ENCODE measurements around the gene TARS1. TPM values are rescaled to one million over a fixed set of nuclear protein-coding genes. Genes with fewer than 3 reads are reported as not detected.

TARS1 gene
- total RNA-seq, 3 donors from 2014 or later (not counting 1 experiment from before 2014, with no cell fraction given) = 59.9 to 74.8 (median 64.6) TPM

- H3K9me3 ChIP-seq (ENCODE audit: control insufficient read depth, insufficient read depth, low read length) = no peaks in the 10 kb centered on the region
Observed at GRCh38 chr5:33439905-33440481, 772 bp upstream of the TARS1 start.

DNA sequence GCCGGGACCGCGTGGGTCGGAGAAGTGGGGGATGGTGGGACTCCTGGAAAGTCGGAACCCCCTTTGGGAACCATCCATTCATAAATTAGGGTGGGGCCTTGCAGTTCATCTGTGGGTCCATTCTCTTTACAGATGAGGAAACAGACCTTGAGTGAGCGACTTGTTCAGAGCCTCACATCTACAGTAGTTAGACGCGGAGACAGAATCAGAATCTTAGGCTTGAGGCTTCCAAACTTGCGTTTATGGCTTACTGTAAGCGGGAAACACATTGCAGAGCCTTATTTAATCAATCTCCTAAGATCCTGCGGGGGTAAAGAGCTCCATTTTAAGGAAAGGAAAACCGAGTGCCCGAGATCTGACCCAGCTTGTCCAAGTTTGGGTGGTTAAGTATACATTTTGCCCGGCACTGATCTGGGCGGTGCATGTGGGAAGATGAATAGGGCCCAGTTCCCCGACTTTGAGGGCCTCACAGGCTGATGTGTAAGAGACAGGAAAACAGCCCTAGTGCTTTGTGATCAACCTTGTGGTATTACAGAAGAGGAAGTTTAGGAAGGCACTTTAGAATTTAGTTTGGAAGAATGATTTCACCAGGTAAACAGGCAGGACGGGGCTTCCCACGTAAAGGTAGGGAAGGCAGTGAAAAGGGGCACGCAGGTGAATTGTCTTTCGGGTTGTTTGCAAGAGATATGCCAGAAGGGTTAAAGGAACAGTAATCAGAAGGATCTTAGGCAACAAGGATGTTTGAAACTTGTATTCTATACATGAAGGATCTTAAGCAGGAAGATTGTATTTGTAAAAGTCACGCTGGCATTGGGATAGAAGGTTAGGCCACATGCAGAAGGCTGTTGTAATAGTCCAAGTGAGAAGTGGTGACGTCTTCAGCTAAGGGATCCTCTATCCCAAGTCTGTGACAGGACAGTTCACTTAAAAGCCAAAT is 744 bp downstream of the TARS1 start:
- Histone ChIP-seq H3K9me3 (ENCODE audit: control insufficient read depth, insufficient read depth, low read length) (no peaks in the 10 kb centered on the region), H3K27ac (ENCODE audit: low read length) (peak overlapping the region; percentile 90), H3K4me1 (ENCODE audit: control insufficient read depth, insufficient read depth, low read length) (peaks cover 21% of the 10 kb centered on the region), H3K4me3 (ENCODE audit: low read length) (peak overlapping the region; percentile 91), H3K27me3 (ENCODE audit: control insufficient read depth, insufficient read depth, low read length) (no peaks in the 10 kb centered on the region), H3K36me3 (ENCODE audit: control insufficient read depth, insufficient read depth, low read length) (peaks cover 14% of the 10 kb centered on the region)
- Mint-ChIP-seq H3K36me3 (peaks cover 4% of the 10 kb centered on the region), H3K4me3 (no peak overlapping the region), H3K27me3 (ENCODE audit: low read depth in 2 of 2) (no peaks in the 10 kb centered on the region), H3K4me1 (peaks cover 26 to 28% of the 10 kb centered on the region in 2 donors), H3K27ac (no peak overlapping the region), H3K9me3 (no peaks in the 10 kb centered on the region)
- WGBS (ENCODE audit: insufficient coverage) = 4% methylated on average over 22 of the region's 22 CpGs
- DNase-seq (peak in 1 of 2 donors; percentile 52), ATAC-seq (peak in 2 of 3 donors; percentile 26 to 47)
- TF ChIP-seq, protein P1, sequence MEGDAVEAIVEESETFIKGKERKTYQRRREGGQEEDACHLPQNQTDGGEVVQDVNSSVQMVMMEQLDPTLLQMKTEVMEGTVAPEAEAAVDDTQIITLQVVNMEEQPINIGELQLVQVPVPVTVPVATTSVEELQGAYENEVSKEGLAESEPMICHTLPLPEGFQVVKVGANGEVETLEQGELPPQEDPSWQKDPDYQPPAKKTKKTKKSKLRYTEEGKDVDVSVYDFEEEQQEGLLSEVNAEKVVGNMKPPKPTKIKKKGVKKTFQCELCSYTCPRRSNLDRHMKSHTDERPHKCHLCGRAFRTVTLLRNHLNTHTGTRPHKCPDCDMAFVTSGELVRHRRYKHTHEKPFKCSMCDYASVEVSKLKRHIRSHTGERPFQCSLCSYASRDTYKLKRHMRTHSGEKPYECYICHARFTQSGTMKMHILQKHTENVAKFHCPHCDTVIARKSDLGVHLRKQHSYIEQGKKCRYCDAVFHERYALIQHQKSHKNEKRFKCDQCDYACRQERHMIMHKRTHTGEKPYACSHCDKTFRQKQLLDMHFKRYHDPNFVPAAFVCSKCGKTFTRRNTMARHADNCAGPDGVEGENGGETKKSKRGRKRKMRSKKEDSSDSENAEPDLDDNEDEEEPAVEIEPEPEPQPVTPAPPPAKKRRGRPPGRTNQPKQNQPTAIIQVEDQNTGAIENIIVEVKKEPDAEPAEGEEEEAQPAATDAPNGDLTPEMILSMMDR (IDR thresholded peaks at IDR 0.05) = no peak
- intact Hi-C loops (cut with micrococcal nuclease) = loop anchor here (5.0 kb wide), 2 partner anchors 854 to 1476 kb away; partner anchors contain the start of genes BRIX1, RAD1 and SUB1

More at GRCh38 chr5:33439905-33440481, 772 bp upstream of the TARS1 start:
- no peak for DNase-seq
- 11% methylated on average over 17 of the region's 18 CpGs for WGBS (ENCODE audit: insufficient coverage)
- H3K27me3 ChIP-seq (ENCODE audit: control insufficient read depth, insufficient read depth, low read length) = no peaks in the 10 kb centered on the region
- H3K27ac ChIP-seq (ENCODE audit: low read length) = peak overlapping the region; percentile 90
- H3K36me3 ChIP-seq (ENCODE audit: control insufficient read depth, insufficient read depth, low read length) = no peaks in the 10 kb centered on the region
- Mint-ChIP-seq H3K4me3 (no peak overlapping the region), H3K27ac (no peak overlapping the region), H3K27me3 (ENCODE audit: low read depth in 2 of 2) (no peaks in the 10 kb centered on the region), H3K9me3 (no peaks in the 10 kb centered on the region), H3K36me3 (no peaks in the 10 kb centered on the region), H3K4me1 (peaks cover 25 to 26% of the 10 kb centered on the region in 2 donors)
- no peak for ATAC-seq
- H3K4me1 ChIP-seq (ENCODE audit: control insufficient read depth, insufficient read depth, low read length) = peaks cover 21% of the 10 kb centered on the region
- intact Hi-C loops (cut with micrococcal nuclease) = loop anchor here (5.0 kb wide), 2 partner anchors 853 to 1477 kb away; partner anchors contain the start of genes BRIX1, RAD1 and SUB1
- peak overlapping the region; percentile 91 for H3K4me3 ChIP-seq (ENCODE audit: low read length)
- TF ChIP-seq, protein P1 (IDR thresholded peaks at IDR 0.05) = no peak

GRCh38 chr5:33444542-33444941 is 3.8 kb downstream of the TARS1 start:
- Mint-ChIP-seq H3K4me1 (peaks cover 45 to 46% of the 10 kb centered on the region in 2 donors), H3K27ac (peak overlapping the region in 1 of 2 donors; percentile 10), H3K27me3 (ENCODE audit: low read depth in 2 of 2) (no peaks in the 10 kb centered on the region), H3K9me3 (no peaks in the 10 kb centered on the region), H3K4me3 (no peak overlapping the region), H3K36me3 (peaks cover 9% of the 10 kb centered on the region)
- WGBS (ENCODE audit: insufficient coverage) = 95% methylated on average over 4 of the region's 4 CpGs
- Histone ChIP-seq H3K27ac (ENCODE audit: low read length) (no peak overlapping the region), H3K27me3 (ENCODE audit: control insufficient read depth, insufficient read depth, low read length) (no peaks in the 10 kb centered on the region), H3K36me3 (ENCODE audit: control insufficient read depth, insufficient read depth, low read length) (peaks cover 22% of the 10 kb centered on the region), H3K9me3 (ENCODE audit: control insufficient read depth, insufficient read depth, low read length) (no peaks in the 10 kb centered on the region), H3K4me1 (ENCODE audit: control insufficient read depth, insufficient read depth, low read length) (peaks cover 15% of the 10 kb centered on the region), H3K4me3 (ENCODE audit: low read length) (no peak overlapping the region)
- ATAC-seq = no peak
- no peak for DNase-seq
- TF ChIP-seq, protein P1 (IDR thresholded peaks at IDR 0.05) = no peak
- intact Hi-C loops (cut with micrococcal nuclease) = loop anchor here (5.0 kb wide), 2 partner anchors 857 to 1473 kb away; partner anchors contain the start of genes BRIX1, RAD1 and SUB1

All from natural killer cell (primary cell).